OCI-LY1 (cell line): ENCODE data around the gene MAZ.

Experiments used
- H2AFZ ChIP-seq: fragments of 200-600 bp; sonication (generic), shearing (Covaris generic); 2 replicates; pipeline ENCODE4 v1.6.0; 2014; ENCODE audit warnings: antibody characterized with exemption, mild to moderate bottlenecking, low read length
- H3F3A ChIP-seq: fragments of 200-600 bp; sonication (generic), shearing (Covaris generic); 2 replicates; pipeline ENCODE4 v1.6.0; 2014; ENCODE audit warnings: mild to moderate bottlenecking, antibody characterized with exemption, low read length, moderate library complexity; ENCODE audit not compliant: insufficient read depth
- H3K27ac ChIP-seq: fragments of 200-600 bp; sonication (generic); 2 replicates; pipeline ENCODE4 v1.5.1; 2014; ENCODE audit warnings: low read length, mixed run types, mild to moderate bottlenecking, low read depth; ENCODE audit not compliant: poor library complexity, severe bottlenecking
- H3K27me3 ChIP-seq: fragments of 200-600 bp; sonication (generic); 2 replicates; pipeline ENCODE4 v1.6.0; 2014; ENCODE audit warnings: antibody characterized with exemption, mild to moderate bottlenecking, low read length, moderate library complexity; ENCODE audit not compliant: insufficient read depth
- H3K36me3 ChIP-seq: fragments of 200-600 bp; sonication (generic); 2 replicates; pipeline ENCODE4 v1.6.1; 2014; ENCODE audit warnings: mild to moderate bottlenecking, antibody characterized with exemption, low read length, moderate library complexity, mixed read lengths; ENCODE audit not compliant: insufficient read depth
- H3K4me1 ChIP-seq: fragments of 200-600 bp; sonication (generic); 2 replicates; pipeline ENCODE4 v1.5.1; 2014; ENCODE audit warnings: mild to moderate bottlenecking, low read length, moderate library complexity; ENCODE audit not compliant: insufficient read depth, severe bottlenecking
- H3K4me2 ChIP-seq: fragments of 200-600 bp; sonication (generic), shearing (Covaris generic); 2 replicates; pipeline ENCODE4 v1.6.1; 2014; ENCODE audit warnings: low read length
- H3K4me3 ChIP-seq: fragments of 200-600 bp; sonication (generic); 2 replicates; pipeline ENCODE4 v1.5.1; 2014; ENCODE audit warnings: low read length, low read depth, mild to moderate bottlenecking, mixed read lengths; ENCODE audit not compliant: poor library complexity, severe bottlenecking
- H3K79me2 ChIP-seq: fragments of 200-600 bp; shearing (Covaris generic); 2 replicates; pipeline ENCODE4 v1.6.1; 2016; ENCODE audit warnings: mixed run types, low read length, mixed read lengths; ENCODE audit not compliant: insufficient read depth
- H3K9ac ChIP-seq: fragments of 200-600 bp; sonication (generic), shearing (Covaris generic); 2 replicates; pipeline ENCODE4 v1.6.1; 2014; ENCODE audit warnings: mild to moderate bottlenecking, low read length, mixed read lengths
- H3K9me2 ChIP-seq: fragments of 200-600 bp; sonication (generic), shearing (Covaris generic); 2 replicates; pipeline ENCODE4 v1.6.1; 2014; ENCODE audit warnings: low read depth, mild to moderate bottlenecking, low read length, mixed read lengths
- H3K9me3 ChIP-seq: fragments of 200-600 bp; shearing (Covaris generic); 2 replicates; pipeline ENCODE4 v1.6.1; 2014; ENCODE audit warnings: low read length, mixed read lengths
- H4K20me1 ChIP-seq: fragments of 200-600 bp; sonication (generic), shearing (Covaris generic); 2 replicates; pipeline ENCODE4 v1.6.0; 2016; ENCODE audit warnings: mild to moderate bottlenecking, low read length; ENCODE audit not compliant: insufficient read depth
- EZH2 ChIP-seq: fragments of 200-600 bp; sonication (generic), shearing (Covaris generic); IDR thresholded peaks from 2 replicates; pipeline ENCODE4 v1.8.0; 2017; ENCODE audit warnings: borderline replicate concordance, mixed run types, mild to moderate bottlenecking, antibody characterized with exemption, low read length, moderate library complexity, mixed read lengths
- TF ChIP-seq, protein P1 (sequence below): fragments of 200-600 bp; sonication (generic), shearing (Covaris generic); IDR thresholded peaks from 2 replicates; pipeline ENCODE4 v1.5.1; 2017; ENCODE audit warnings: mild to moderate bottlenecking, antibody characterized with exemption, low read length, moderate library complexity, mixed read lengths

The MAZ gene

GRCh38 chr16:29857133-29857760 lies 50.9 kb downstream of the MAZ start:
- H3K27me3 ChIP-seq, result no peaks in the 10 kb centered on the region
- peaks cover 10% of the 10 kb centered on the region for H3K4me1 ChIP-seq
- H3K9me3 ChIP-seq, result no peaks in the 10 kb centered on the region
- H4K20me1 ChIP-seq, result no peaks in the 10 kb centered on the region
- no peak overlapping the region for H3K4me2 ChIP-seq
- H3K4me3 ChIP-seq, result no peak overlapping the region
- TF ChIP-seq, protein P1, sequence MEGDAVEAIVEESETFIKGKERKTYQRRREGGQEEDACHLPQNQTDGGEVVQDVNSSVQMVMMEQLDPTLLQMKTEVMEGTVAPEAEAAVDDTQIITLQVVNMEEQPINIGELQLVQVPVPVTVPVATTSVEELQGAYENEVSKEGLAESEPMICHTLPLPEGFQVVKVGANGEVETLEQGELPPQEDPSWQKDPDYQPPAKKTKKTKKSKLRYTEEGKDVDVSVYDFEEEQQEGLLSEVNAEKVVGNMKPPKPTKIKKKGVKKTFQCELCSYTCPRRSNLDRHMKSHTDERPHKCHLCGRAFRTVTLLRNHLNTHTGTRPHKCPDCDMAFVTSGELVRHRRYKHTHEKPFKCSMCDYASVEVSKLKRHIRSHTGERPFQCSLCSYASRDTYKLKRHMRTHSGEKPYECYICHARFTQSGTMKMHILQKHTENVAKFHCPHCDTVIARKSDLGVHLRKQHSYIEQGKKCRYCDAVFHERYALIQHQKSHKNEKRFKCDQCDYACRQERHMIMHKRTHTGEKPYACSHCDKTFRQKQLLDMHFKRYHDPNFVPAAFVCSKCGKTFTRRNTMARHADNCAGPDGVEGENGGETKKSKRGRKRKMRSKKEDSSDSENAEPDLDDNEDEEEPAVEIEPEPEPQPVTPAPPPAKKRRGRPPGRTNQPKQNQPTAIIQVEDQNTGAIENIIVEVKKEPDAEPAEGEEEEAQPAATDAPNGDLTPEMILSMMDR, result no peak
- no peak for TF ChIP-seq EZH2
- H3K27ac ChIP-seq, result no peak overlapping the region
- H3F3A ChIP-seq, result no peaks in the 10 kb centered on the region
- H3K9ac ChIP-seq, result no peak overlapping the region
- H2AFZ ChIP-seq, result no peak overlapping the region
- peaks cover 28% of the 10 kb centered on the region for H3K36me3 ChIP-seq
- no peaks in the 10 kb centered on the region for H3K9me2 ChIP-seq
- no peaks in the 10 kb centered on the region for H3K79me2 ChIP-seq

DNA sequence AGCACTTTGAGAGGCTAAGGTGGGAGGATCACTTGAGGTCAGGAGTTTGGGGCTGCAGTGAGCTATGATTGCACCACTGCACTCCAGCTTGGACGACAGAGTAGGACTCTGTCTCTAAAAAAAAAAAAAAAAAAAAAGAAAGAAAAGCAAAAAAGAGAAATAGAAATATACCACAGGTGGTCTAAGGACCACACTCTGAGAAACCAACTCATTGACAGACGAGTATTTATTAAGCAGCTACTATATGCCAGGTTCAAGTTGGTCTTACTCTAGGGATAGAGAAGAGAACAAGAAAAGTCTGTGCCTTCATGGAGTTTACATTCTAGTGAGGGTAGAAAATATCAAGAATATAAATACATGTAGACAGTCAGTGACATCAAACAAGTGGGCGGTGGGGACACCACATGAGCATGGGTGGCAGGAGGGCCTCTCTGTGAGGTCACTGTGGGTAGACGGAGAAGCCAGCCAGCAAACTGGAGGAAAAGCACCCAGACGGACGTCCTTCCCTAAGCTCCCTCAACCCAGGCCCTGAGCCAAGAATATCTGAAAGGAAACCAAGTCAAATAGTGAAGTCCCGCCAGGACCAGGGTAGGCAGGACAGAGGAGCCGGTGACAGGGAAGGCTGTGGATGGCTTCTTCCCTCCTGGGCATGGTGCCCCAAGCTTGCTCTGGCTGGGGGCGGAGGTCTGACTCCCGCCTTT lies 52.0 kb downstream of the MAZ start:
- H3K27me3 ChIP-seq, result no peaks in the 10 kb centered on the region
- H2AFZ ChIP-seq, result no peak overlapping the region
- H3F3A ChIP-seq, result no peaks in the 10 kb centered on the region
- peaks cover 28% of the 10 kb centered on the region for H3K36me3 ChIP-seq
- no peak overlapping the region for H3K4me2 ChIP-seq
- no peak for TF ChIP-seq EZH2
- TF ChIP-seq, protein P1, result no peak
- no peaks in the 10 kb centered on the region for H3K9me3 ChIP-seq
- no peaks in the 10 kb centered on the region for H3K79me2 ChIP-seq
- H3K4me1 ChIP-seq, result peaks cover 12% of the 10 kb centered on the region
- H3K4me3 ChIP-seq, result no peak overlapping the region
- H4K20me1 ChIP-seq, result no peaks in the 10 kb centered on the region
- no peak overlapping the region for H3K9ac ChIP-seq
- no peaks in the 10 kb centered on the region for H3K9me2 ChIP-seq
- H3K27ac ChIP-seq, result no peak overlapping the region

DNA sequence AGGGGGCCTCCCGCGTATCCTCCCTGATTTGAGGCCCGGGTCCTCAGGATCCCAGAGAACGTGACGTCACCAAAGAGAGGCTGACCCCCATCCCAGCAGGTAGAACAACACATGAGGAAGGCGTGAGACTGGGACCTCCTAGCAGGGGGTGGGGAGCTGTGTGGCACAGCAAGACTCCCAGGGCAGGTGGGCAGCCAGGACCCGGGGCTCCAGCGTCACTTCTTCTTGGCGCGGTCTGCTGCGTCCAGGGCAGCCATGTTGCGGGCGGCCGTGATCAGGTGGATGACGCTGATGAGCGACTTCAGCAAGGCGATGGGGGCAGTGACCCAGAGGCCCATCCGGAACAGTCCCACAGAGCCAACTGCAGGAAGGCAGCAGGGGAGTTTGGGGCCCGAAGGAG lies 52.6 kb downstream of the MAZ start:
- Histone ChIP-seq H4K20me1 (no peaks in the 10 kb centered on the region), H3K4me1 (peaks cover 16% of the 10 kb centered on the region), H3K4me3 (no peak overlapping the region), H3K9me2 (no peaks in the 10 kb centered on the region), H3K27ac (no peak overlapping the region), H3K79me2 (no peaks in the 10 kb centered on the region), H3K9me3 (no peaks in the 10 kb centered on the region), H3K36me3 (peaks cover 28% of the 10 kb centered on the region), H3F3A (no peaks in the 10 kb centered on the region), H3K9ac (no peak overlapping the region), H2AFZ (no peak overlapping the region), H3K27me3 (no peaks in the 10 kb centered on the region), H3K4me2 (no peak overlapping the region)
- TF ChIP-seq EZH2, result no peak
- TF ChIP-seq, protein P1, result no peak
